GM13977 (cell line): ENCODE measurements around the gene EOLA2.
A peak's percentile ranks its signal among the peaks of the same experiment; 100 is the strongest.
"Not testable (repeated sequence)": the region's sequence is repeated elsewhere in the genome, so short reads cannot be mapped to it uniquely, and the experiment has no call there.

Source experiments
- DNase-seq: peaks from one replicate; pipeline ENCODE4 v3.0.0; 2012; ENCODE audit warnings: low spot score
- in situ Hi-C: fragments of 300-500 bp; cut with MboI; formaldehyde crosslinking; loops from one replicate; pipeline ENCODE4 v1.12.0; 2022; ENCODE audit warnings: low sequenced_read_pairs, low pct_unique_long_range_greater_than_20kb, mixed read lengths, inconsistent platforms; ENCODE audit not compliant: unreplicated experiment
- TF ChIP-seq, protein P1 (sequence below): IDR thresholded peaks from 2 replicates; pipeline ENCODE4 v1.5.1; 2012; ENCODE audit warnings: mild to moderate bottlenecking, control low read depth; ENCODE audit not compliant: insufficient read depth; ENCODE audit errors: extremely low read depth, missing control alignments

Gene EOLA2

GRCh38 chrX:149962010-149962409 is 23.7 kb upstream of the EOLA2 start:
- no peak for DNase-seq
- in situ Hi-C loops, result loop anchor here (25.0 kb wide), 2 partner anchors 625 to 750 kb away; no protein-coding TSS in a partner anchor
- TF ChIP-seq, protein P1, sequence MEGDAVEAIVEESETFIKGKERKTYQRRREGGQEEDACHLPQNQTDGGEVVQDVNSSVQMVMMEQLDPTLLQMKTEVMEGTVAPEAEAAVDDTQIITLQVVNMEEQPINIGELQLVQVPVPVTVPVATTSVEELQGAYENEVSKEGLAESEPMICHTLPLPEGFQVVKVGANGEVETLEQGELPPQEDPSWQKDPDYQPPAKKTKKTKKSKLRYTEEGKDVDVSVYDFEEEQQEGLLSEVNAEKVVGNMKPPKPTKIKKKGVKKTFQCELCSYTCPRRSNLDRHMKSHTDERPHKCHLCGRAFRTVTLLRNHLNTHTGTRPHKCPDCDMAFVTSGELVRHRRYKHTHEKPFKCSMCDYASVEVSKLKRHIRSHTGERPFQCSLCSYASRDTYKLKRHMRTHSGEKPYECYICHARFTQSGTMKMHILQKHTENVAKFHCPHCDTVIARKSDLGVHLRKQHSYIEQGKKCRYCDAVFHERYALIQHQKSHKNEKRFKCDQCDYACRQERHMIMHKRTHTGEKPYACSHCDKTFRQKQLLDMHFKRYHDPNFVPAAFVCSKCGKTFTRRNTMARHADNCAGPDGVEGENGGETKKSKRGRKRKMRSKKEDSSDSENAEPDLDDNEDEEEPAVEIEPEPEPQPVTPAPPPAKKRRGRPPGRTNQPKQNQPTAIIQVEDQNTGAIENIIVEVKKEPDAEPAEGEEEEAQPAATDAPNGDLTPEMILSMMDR, result no peak

DNA sequence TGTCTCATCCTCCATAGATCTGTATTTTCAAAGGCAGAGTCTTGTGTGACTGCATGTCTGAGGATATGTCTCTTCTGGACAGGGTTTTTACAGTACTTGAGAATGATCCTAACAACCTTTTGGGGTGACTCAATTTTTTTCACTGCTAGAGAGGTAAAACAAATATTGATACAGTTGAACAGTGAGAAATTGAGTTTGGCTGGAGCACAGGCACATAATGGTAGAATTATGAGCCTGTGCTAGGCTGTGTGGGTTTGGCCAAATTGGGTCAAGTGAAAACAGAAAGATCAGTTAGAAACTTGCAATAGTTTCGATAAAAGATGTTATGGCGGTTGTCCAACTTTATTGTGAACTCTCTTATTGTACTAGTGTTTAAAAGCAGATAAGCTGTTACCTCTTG is 23.3 kb upstream of the EOLA2 start:
- in situ Hi-C loops, result loop anchor here (25.0 kb wide), 2 partner anchors 626 to 751 kb away; no protein-coding TSS in a partner anchor
- TF ChIP-seq, protein P1, result no peak
- DNase-seq, result no peak

DNA sequence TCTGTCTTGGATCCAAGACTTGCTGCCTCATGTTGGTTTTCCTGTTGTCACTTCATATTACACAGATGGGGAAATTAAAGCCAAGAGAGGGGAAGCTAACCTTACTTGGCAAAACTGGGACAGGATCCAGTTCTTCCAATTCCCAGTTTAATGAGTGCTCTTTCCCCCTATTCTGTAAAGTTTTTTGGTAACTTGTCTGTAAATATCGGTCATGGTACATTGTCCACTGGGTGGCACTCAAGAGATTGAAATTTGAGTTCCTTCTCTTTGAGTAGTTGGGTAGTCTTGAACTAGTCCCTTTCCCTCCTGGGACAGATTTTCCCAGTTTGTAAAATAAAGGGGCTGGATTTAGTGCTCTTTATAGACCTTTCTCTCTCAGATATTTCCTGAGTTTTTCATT is 12.4 kb upstream of the EOLA2 start:
- peak; percentile 30 for DNase-seq
- in situ Hi-C loops, result loop anchor here (25.0 kb wide), 2 partner anchors 637 to 762 kb away; no protein-coding TSS in a partner anchor
- TF ChIP-seq, protein P1, result peak; percentile 49

GRCh38 chrX:149949743-149950436 is 11.6 kb upstream of the EOLA2 start:
- no peak for DNase-seq
- in situ Hi-C loops, result loop anchor here (25.0 kb wide), 2 partner anchors 637 to 762 kb away; no protein-coding TSS in a partner anchor
- TF ChIP-seq, protein P1, result no peak

DNA sequence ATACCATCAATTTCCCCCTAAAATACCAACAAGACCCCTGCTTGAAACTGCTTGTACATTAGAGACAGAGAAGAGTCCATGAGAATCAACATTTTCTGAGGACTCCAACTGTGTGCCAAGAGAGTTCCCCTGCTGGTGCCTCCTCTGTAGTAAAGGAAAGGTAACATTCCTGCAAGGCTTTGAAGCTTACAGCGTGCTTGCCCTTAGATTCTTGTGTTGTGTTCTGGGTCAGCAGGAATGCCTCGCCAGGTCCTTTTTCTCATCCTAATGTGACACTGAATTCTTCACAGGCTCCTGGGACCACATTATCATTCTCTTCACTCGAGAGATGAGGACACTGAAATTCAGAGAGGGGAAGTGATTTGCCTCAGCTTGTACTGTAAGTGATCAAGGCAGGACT is 9.7 kb upstream of the EOLA2 start:
- DNase-seq, result no peak
- in situ Hi-C loops, result no loop called here
- TF ChIP-seq, protein P1, result no peak

DNA sequence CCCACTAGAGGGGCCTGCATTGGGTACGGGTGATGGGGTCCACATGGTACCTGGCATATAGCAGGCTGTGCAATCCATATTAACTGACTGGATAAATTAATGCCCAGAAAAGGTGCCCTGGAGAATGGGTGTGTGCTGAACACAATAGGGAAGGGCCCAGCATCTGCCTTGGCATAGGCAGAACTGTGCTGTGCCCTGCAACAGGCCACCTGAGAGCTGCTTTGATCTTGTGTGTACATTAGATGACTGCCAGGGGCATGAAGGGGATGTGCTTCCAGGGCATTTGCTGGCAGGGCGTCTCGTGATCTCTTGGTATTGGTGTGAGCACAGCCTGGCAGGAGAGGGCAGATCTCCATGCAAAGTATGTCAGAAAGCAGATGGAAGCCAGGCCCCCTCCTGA is 8.6 kb upstream of the EOLA2 start:
- DNase-seq, in situ Hi-C loops: not testable (repeated sequence)

GRCh38 chrX:149945820-149946219 is 7.5 kb upstream of the EOLA2 start:
- DNase-seq, in situ Hi-C loops: not testable (repeated sequence)

- in situ Hi-C loops, DNase-seq: not testable (repeated sequence)
Measured at GRCh38 chrX:149945087-149945670, 6.9 kb upstream of the EOLA2 start.
